Thoracic aorta (tissue), 2 donors: ENCODE results near the gene CFHR2. TPM values are rescaled to one million over a fixed set of nuclear protein-coding genes. Genes with fewer than 3 reads are reported as not detected.

Experiments used
- ATAC-seq: fragments of 150-250 bp; one replicate; pipeline ENCODE4 v1.8.0; 2017; ENCODE audit warnings: low read depth; ENCODE audit not compliant: insufficient number of reproducible peaks, low FRiP score
- DNase-seq: peaks from one replicate; pipeline ENCODE4 v3.0.0-alpha.2; 2020; ENCODE audit warnings: low spot score
- H3K27ac ChIP-seq, 2 donors: fragments of 200-600 bp; sonication (generic); 1 replicate in 1 of 2; 2 replicates in 1 of 2; pipeline ENCODE4 v1.5.1; 2016; ENCODE audit warnings: mild to moderate bottlenecking in 2 of 2, moderate library complexity in 2 of 2
- H3K27me3 ChIP-seq: fragments of 200-600 bp; sonication (generic); replicated peaks from 2 replicates; pipeline ENCODE4 v1.6.0; 2016; ENCODE audit warnings: mild to moderate bottlenecking; ENCODE audit not compliant: insufficient read depth
- H3K36me3 ChIP-seq: fragments of 200-600 bp; sonication (generic); one replicate; pipeline ENCODE4 v1.5.1; 2016
- H3K4me1 ChIP-seq, 2 donors: fragments of 200-600 bp; sonication (generic); 1 replicate in 1 of 2; 2 replicates in 1 of 2; pipeline versions ENCODE4 v1.5.1 to v1.6.0; 2016; ENCODE audit warnings: low read depth in 2 of 2, mild to moderate bottlenecking in 1 of 2; ENCODE audit not compliant: control insufficient read depth in 1 of 2
- H3K4me3 ChIP-seq: fragments of 200-600 bp; sonication (generic); 2 replicates; pipeline ENCODE4 v1.5.1; 2016; ENCODE audit warnings: mild to moderate bottlenecking
- H3K9me3 ChIP-seq: fragments of 200-600 bp; sonication (generic); 2 replicates; pipeline ENCODE4 v1.5.1; 2016
- CTCF ChIP-seq: fragments of 200-600 bp; sonication (generic); IDR thresholded peaks from one replicate; pipeline ENCODE4 v1.5.1; 2019; ENCODE audit warnings: antibody characterized with exemption
- total RNA-seq, 2 donors: library from RNA; depleted of rRNA; stranded (reverse); fragments of >200 nt; gene quantifications; one replicate each; pipeline versions ENCODE4 v1.1.0 to v1.2.3, GENCODE V29; 2016

The CFHR2 gene
- total RNA-seq, 2 donors from 2014 or later = not detected

GRCh38 chr1:196993916-196994315 is 50.4 kb downstream of the CFHR2 start:
- H3K4me3 ChIP-seq = no peak overlapping the region
- TF ChIP-seq CTCF = no peak
- H3K9me3 ChIP-seq = no peaks in the 10 kb centered on the region
- H3K27me3 ChIP-seq = no peaks in the 10 kb centered on the region
- H3K4me1 ChIP-seq = no peaks in the 10 kb centered on the region
- H3K27ac ChIP-seq = no peak overlapping the region
- DNase-seq (no peak), ATAC-seq (no peak)
- H3K36me3 ChIP-seq = no peaks in the 10 kb centered on the region

GRCh38 chr1:196997423-196997822 is 53.9 kb downstream of the CFHR2 start:
- no peaks in the 10 kb centered on the region for H3K4me1 ChIP-seq
- TF ChIP-seq CTCF = no peak
- H3K27me3 ChIP-seq = no peaks in the 10 kb centered on the region
- no peak overlapping the region for H3K27ac ChIP-seq
- DNase-seq (no peak), ATAC-seq (no peak)
- no peaks in the 10 kb centered on the region for H3K36me3 ChIP-seq
- no peak overlapping the region for H3K4me3 ChIP-seq
- no peaks in the 10 kb centered on the region for H3K9me3 ChIP-seq

- H3K36me3 ChIP-seq = no peaks in the 10 kb centered on the region
- H3K27ac ChIP-seq = no peak overlapping the region
- no peak for ATAC-seq
- DNase-seq = no peak
- H3K27me3 ChIP-seq = no peaks in the 10 kb centered on the region
- no peak overlapping the region for H3K4me3 ChIP-seq
- H3K9me3 ChIP-seq = no peaks in the 10 kb centered on the region
- no peaks in the 10 kb centered on the region for H3K4me1 ChIP-seq
- TF ChIP-seq CTCF = no peak
Observed at GRCh38 chr1:197001828-197002227, 58.3 kb downstream of the CFHR2 start.

- no peak overlapping the region for H3K4me3 ChIP-seq
- no peak for TF ChIP-seq CTCF
- H3K27ac ChIP-seq = no peak overlapping the region
- ATAC-seq (no peak), DNase-seq (no peak)
- H3K9me3 ChIP-seq = no peaks in the 10 kb centered on the region
- H3K36me3 ChIP-seq = no peaks in the 10 kb centered on the region
- no peaks in the 10 kb centered on the region for H3K27me3 ChIP-seq
- H3K4me1 ChIP-seq = no peaks in the 10 kb centered on the region
Observed at GRCh38 chr1:197003132-197003531, 59.6 kb downstream of the CFHR2 start.

- Histone ChIP-seq H3K4me3 (no peak overlapping the region), H3K9me3 (no peaks in the 10 kb centered on the region), H3K27ac (no peak overlapping the region), H3K36me3 (no peaks in the 10 kb centered on the region), H3K27me3 (no peaks in the 10 kb centered on the region), H3K4me1 (no peaks in the 10 kb centered on the region)
- ATAC-seq (no peak), DNase-seq (no peak)
- no peak for TF ChIP-seq CTCF
Observed at GRCh38 chr1:197008861-197009260, 65.3 kb downstream of the CFHR2 start.

Other genes with a start within 250 kb of the CFHR2 start
- gene CFHR3, start 168.9 kb upstream of the CFHR2 start, total RNA-seq = under 1 TPM in 1 of 2 donors, not detected in 1; 0.81 TPM
- not detected for gene CFHR1, start 124.0 kb upstream of the CFHR2 start, total RNA-seq
- not detected for gene CFHR4, start 55.7 kb upstream of the CFHR2 start, total RNA-seq
- gene CFHR5, start 33.8 kb downstream of the CFHR2 start, total RNA-seq = not detected
- gene F13B, start 123.5 kb downstream of the CFHR2 start, total RNA-seq = not detected
- gene ASPM, start 202.9 kb downstream of the CFHR2 start, total RNA-seq = 1 to 10 TPM in 1 of 2 donors, under 1 TPM in 1; 0.81 to 2.1 TPM